KMS-11 (cell line): ENCODE results near the gene DLK1.

Experiments
- H2AFZ ChIP-seq: fragments of 200-600 bp; sonication (generic); 2 replicates; pipeline ENCODE4 v1.6.1; 2016; ENCODE audit warnings: antibody characterized with exemption, mixed run types, low read depth
- H3K27ac ChIP-seq: fragments of 200-600 bp; sonication (generic); 2 replicates; pipeline ENCODE4 v1.6.1; 2016; ENCODE audit warnings: mild to moderate bottlenecking, mixed run types
- H3K27me3 ChIP-seq: fragments of 200-600 bp; sonication (generic); 2 replicates; pipeline ENCODE4 v1.6.1; 2017; ENCODE audit warnings: mild to moderate bottlenecking, low read depth, mixed run types, moderate library complexity; ENCODE audit not compliant: insufficient read depth
- H3K36me3 ChIP-seq: fragments of 200-600 bp; sonication (generic); 2 replicates; pipeline ENCODE4 v1.6.1; 2017; ENCODE audit warnings: mild to moderate bottlenecking, mixed run types; ENCODE audit not compliant: insufficient read depth
- H3K4me1 ChIP-seq: fragments of 200-600 bp; sonication (generic); 2 replicates; pipeline ENCODE4 v1.6.1; 2016; ENCODE audit warnings: mild to moderate bottlenecking, low read depth, mixed run types; ENCODE audit not compliant: poor library complexity, severe bottlenecking
- H3K4me2 ChIP-seq: fragments of 200-600 bp; sonication (generic); 2 replicates; pipeline ENCODE4 v1.7.0; 2016; ENCODE audit warnings: mild to moderate bottlenecking, mixed run types
- H3K4me3 ChIP-seq: fragments of 200-600 bp; sonication (generic); IDR thresholded peaks from 2 replicates; pipeline ENCODE4 v1.6.1; 2017; ENCODE audit warnings: low read depth, low read length, mixed read lengths; ENCODE audit not compliant: insufficient read depth
- H3K79me2 ChIP-seq: fragments of 200-600 bp; sonication (generic); 2 replicates; pipeline ENCODE4 v1.6.1; 2016; ENCODE audit warnings: low read depth, mixed run types; ENCODE audit not compliant: insufficient read depth
- H3K9ac ChIP-seq: fragments of 200-600 bp; sonication (generic); 2 replicates; pipeline ENCODE4 v1.6.1; 2016; ENCODE audit warnings: mild to moderate bottlenecking, mixed run types
- H4K20me1 ChIP-seq: fragments of 200-600 bp; sonication (generic); 2 replicates; pipeline ENCODE4 v1.6.1; 2016; ENCODE audit warnings: mild to moderate bottlenecking, mixed run types; ENCODE audit not compliant: insufficient read depth
- CTCF ChIP-seq: fragments of 200-600 bp; sonication (generic); conservative IDR thresholded peaks from 2 replicates; pipeline ENCODE4 v1.6.1; 2017; ENCODE audit warnings: low read depth, mild to moderate bottlenecking, antibody characterized with exemption, low read length, moderate library complexity, mixed read lengths

Gene DLK1

GRCh38 chr14:100735271-100735670 lies 8.6 kb downstream of the DLK1 start:
- no peak overlapping the region for H3K27ac ChIP-seq
- H3K4me1 ChIP-seq = no peaks in the 10 kb centered on the region
- no peak overlapping the region for H3K4me2 ChIP-seq
- no peaks in the 10 kb centered on the region for H3K36me3 ChIP-seq
- H4K20me1 ChIP-seq = no peaks in the 10 kb centered on the region
- H3K27me3 ChIP-seq = peaks cover 19% of the 10 kb centered on the region; the same call in 1 of the 2 replicates
- no peak overlapping the region for H3K9ac ChIP-seq
- no peak overlapping the region for H3K4me3 ChIP-seq
- H3K79me2 ChIP-seq = no peaks in the 10 kb centered on the region
- H2AFZ ChIP-seq = no peak overlapping the region
- TF ChIP-seq CTCF = no peak

- H3K27me3 ChIP-seq = peaks cover 19% of the 10 kb centered on the region; the same call in 1 of the 2 replicates
- H3K27ac ChIP-seq = no peak overlapping the region
- H3K4me3 ChIP-seq = no peak overlapping the region
- TF ChIP-seq CTCF = no peak
- no peaks in the 10 kb centered on the region for H4K20me1 ChIP-seq
- no peaks in the 10 kb centered on the region for H3K4me1 ChIP-seq
- H3K79me2 ChIP-seq = no peaks in the 10 kb centered on the region
- no peak overlapping the region for H3K9ac ChIP-seq
- no peak overlapping the region for H3K4me2 ChIP-seq
- H2AFZ ChIP-seq = no peak overlapping the region
- no peaks in the 10 kb centered on the region for H3K36me3 ChIP-seq
Observed at GRCh38 chr14:100736269-100737180, 9.8 kb downstream of the DLK1 start.

- H2AFZ ChIP-seq = no peak overlapping the region
- no peaks in the 10 kb centered on the region for H3K4me1 ChIP-seq
- H3K4me2 ChIP-seq = no peak overlapping the region
- no peaks in the 10 kb centered on the region for H4K20me1 ChIP-seq
- H3K9ac ChIP-seq = no peak overlapping the region
- no peak overlapping the region for H3K27ac ChIP-seq
- no peak overlapping the region for H3K4me3 ChIP-seq
- peaks cover 19% of the 10 kb centered on the region; the same call in 1 of the 2 replicates for H3K27me3 ChIP-seq
- no peak for TF ChIP-seq CTCF
- H3K36me3 ChIP-seq = no peaks in the 10 kb centered on the region
- H3K79me2 ChIP-seq = no peaks in the 10 kb centered on the region
Observed at GRCh38 chr14:100737526-100737925, 10.8 kb downstream of the DLK1 start.

- Histone ChIP-seq H3K9ac (no peak overlapping the region), H3K4me3 (no peak overlapping the region), H3K79me2 (no peaks in the 10 kb centered on the region), H3K27me3 (peaks cover 13% of the 10 kb centered on the region; the same call in 1 of the 2 replicates), H3K4me1 (no peaks in the 10 kb centered on the region), H3K36me3 (no peaks in the 10 kb centered on the region), H2AFZ (no peak overlapping the region), H3K27ac (no peak overlapping the region), H3K4me2 (no peak overlapping the region), H4K20me1 (no peaks in the 10 kb centered on the region)
- TF ChIP-seq CTCF = no peak
Observed at GRCh38 chr14:100738269-100738691, 11.6 kb downstream of the DLK1 start.
